Choroid plexus epithelial cell (primary cell): Measurements from ENCODE around the gene MT1G.

Experiments
- DNase-seq: peaks from one replicate; pipeline ENCODE4 v3.0.0-alpha.2; 2010; ENCODE audit warnings: low read depth
- H3K4me3 ChIP-seq: 2 replicates; pipeline ENCODE4 v1.5.1; 2011; ENCODE audit warnings: low read depth, mild to moderate bottlenecking, control low read depth, low read length, moderate library complexity
- TF ChIP-seq, protein P1 (sequence below): conservative IDR thresholded peaks from 2 replicates; pipeline ENCODE4 v1.5.1; 2011; ENCODE audit warnings: low read depth, mild to moderate bottlenecking, control low read depth, inconsistent platforms, low read length, moderate library complexity

Gene MT1G

DNA sequence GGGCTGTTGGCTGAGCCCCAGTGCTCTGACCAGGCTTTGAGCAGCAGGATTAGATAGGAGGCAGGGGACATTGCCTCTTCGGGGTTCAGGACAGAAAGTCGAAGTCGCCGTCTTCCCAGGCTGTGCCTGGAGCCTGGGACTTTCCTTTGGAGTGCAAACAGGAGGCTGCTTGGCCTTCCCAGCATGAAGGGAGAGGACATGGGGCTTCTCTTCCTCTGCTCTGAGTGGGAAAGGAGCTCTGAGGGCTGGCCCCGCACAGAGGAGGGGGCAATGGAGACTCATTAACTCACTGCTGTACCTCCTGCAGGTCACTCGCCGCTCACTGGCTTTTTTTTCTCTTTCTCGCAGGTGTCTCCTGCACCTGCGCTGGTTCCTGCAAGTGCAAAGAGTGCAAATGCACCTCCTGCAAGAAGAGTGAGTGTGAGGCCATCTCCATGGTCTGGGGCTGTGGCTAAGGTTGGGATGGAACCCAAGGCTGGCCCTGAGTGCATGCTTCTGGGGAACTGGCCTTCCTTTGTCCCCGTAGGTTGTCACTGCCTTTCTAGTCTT, 9.5 kb downstream of the MT1G start:
- H3K4me3 ChIP-seq, result peak overlapping the region; percentile 58
- TF ChIP-seq, protein P1, sequence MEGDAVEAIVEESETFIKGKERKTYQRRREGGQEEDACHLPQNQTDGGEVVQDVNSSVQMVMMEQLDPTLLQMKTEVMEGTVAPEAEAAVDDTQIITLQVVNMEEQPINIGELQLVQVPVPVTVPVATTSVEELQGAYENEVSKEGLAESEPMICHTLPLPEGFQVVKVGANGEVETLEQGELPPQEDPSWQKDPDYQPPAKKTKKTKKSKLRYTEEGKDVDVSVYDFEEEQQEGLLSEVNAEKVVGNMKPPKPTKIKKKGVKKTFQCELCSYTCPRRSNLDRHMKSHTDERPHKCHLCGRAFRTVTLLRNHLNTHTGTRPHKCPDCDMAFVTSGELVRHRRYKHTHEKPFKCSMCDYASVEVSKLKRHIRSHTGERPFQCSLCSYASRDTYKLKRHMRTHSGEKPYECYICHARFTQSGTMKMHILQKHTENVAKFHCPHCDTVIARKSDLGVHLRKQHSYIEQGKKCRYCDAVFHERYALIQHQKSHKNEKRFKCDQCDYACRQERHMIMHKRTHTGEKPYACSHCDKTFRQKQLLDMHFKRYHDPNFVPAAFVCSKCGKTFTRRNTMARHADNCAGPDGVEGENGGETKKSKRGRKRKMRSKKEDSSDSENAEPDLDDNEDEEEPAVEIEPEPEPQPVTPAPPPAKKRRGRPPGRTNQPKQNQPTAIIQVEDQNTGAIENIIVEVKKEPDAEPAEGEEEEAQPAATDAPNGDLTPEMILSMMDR, result no peak
- DNase-seq, result no peak

DNA sequence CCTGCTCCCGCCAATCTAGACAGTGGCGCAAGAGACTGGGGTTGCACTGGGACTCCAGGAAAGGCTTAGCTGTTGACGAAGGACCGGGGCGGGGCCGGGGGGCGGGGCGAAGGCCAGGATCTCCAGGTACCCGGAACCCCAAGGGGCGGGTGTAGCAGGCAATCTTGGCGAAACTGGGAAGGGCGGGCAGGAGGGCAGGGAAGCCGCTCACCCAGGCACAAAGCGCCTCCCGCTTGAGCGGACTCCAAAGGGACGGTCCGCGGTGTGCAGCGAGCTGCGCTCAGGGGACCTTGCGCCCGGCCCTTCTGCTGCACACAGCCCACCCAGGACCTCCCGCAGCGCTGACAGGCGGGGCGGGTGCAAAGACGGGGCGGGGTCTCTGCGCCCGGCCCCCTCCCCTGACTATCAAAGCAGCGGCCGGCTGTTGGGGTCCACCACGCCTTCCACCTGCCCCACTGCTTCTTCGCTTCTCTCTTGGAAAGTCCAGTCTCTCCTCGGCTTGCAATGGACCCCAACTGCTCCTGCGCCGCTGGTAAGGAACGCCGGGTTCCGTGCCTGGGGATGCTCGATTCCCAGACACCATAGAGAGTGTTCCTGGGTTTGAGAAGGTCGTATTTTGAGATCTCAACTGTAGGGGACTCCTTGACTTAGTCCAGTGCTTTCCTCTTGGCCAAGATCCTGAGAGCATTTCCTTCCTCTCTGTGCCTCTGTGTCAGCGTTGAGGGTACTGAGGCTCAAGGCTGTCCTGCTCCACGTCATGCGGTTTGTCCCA, 10.1 kb downstream of the MT1G start, which contains the start of gene MT1F:
Gene MT1F (plus strand): TSS at position 405 of the 772 bp plus-strand sequence. CDS start 100 bp downstream, at position 505.
- peak within 1 kb of the TSS; percentile 58 for H3K4me3 ChIP-seq
- peak; percentile 25 for DNase-seq
- TF ChIP-seq, protein P1, result no peak

DNA sequence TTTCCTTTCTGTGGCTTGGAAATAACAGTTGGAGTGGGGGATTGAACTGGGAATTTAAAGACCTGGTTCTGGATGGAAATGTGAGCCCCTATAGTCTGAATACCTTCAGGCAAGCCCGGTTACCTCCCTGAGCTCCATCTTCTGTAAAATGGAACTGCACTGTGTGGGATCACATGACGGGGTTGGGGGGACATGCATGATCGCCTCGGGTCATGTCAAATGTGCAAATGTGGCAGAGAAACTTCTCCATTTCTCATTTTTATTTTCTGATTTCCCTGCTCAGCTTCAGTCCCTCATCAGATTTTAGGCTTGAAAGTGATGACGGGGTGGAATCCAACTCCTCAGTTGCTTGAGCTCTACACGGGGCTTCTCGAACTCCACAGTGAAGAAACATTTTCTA, 14.6 kb downstream of the MT1G start:
- TF ChIP-seq, protein P1, result no peak
- DNase-seq, result no peak
- no peak overlapping the region for H3K4me3 ChIP-seq

DNA sequence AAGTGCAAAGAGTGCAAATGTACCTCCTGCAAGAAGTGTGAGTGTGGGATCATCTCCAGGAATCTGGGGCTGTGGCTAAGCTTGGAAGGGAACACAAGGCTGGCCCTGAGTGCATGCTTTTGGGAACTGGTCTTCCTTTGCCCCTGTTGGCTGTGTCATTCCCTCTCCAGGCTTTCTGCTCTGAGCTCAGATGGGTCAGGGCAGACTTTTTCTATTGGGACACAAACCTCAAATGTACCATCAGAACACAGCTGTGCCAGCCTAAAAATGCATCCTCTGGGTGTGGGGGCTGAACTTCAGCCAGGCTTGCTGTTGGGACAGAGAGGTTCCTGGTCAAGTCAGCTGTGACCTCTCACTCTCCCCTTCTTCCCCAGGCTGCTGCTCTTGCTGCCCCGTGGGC, 15.3 kb downstream of the MT1G start:
- no peak for DNase-seq
- no peak overlapping the region for H3K4me3 ChIP-seq
- TF ChIP-seq, protein P1, result no peak

DNA sequence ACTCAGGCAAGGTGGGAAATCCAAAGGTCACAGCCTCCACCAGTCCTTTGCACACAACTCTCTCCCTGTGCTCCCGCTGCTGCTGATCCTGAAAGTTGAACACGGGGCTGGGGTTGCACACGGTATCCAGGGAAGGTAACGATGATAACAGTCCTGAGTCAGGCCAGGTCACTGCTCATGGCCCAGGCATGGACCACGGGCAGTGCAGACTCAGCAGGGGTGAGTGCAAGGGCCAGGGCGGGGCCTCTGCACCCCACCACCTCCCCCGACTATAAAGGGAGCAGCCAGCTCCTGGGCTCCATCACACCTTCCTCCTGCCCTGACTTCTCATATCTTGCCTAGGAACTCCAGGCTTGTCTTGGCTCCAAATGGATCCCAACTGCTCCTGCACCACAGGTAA, 16.3 kb downstream of the MT1G start, which contains the start of gene MT1B:
Gene MT1B (plus strand): TSS at position 301 of the 400 bp plus-strand sequence. CDS start 68 bp downstream, at position 369.
- TF ChIP-seq, protein P1, result no peak
- DNase-seq, result no peak
- H3K4me3 ChIP-seq, result no peak within 1 kb of the TSS

DNA sequence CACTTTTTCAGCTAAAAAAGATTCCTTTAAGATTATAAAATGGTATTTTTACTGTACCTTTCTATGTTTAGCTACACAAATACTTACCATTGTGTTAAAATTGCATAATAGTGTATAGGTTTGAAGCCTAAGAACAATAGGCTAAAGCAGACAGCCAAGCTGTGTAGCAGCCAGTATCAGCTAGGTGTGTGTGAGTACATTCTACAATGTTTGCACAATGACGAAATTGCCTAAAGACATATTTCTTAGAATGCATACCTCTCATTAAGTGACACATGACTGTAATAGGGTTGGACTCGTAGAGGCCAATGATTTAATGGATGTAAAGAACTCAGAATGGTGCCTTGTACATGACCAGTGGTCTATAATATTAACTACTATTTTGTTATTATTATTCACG, 18.0 kb downstream of the MT1G start:
- DNase-seq, result no peak
- TF ChIP-seq, protein P1, result no peak
- no peak overlapping the region for H3K4me3 ChIP-seq

DNA sequence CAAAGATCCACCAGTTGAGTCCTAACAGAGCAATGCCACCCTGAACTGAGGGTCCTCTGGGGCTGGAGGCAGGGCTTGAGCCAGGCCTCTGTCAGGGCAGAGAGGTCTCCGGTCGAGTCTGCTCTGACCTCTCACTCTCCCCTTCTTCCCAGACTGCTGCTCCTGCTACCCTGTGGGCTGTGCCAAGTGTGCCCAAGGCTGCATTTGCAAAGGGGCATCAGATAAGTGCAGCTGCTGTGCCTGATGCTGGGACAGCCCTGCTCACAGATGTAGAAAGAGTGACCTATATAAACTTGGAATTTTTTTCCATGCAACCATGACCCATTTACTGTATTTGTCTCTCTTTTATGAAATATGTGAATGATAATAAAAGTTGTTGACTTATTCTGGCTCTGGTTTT, 18.6 kb downstream of the MT1G start:
- H3K4me3 ChIP-seq, result no peak overlapping the region
- no peak for DNase-seq
- TF ChIP-seq, protein P1, result no peak
